Astrocyte of the cerebellum (primary cell): ENCODE results near the gene CFAP299.
"Not testable (repeated sequence)": the region's sequence is repeated elsewhere in the genome, so short reads cannot be mapped to it uniquely, and the experiment has no call there.

Experiments
- DNase-seq: peaks from one replicate; pipeline ENCODE4 v3.0.0-alpha.2; 2011; ENCODE audit warnings: low read depth
- H3K4me3 ChIP-seq: 2 replicates; pipeline ENCODE4 v1.5.1; 2011; ENCODE audit warnings: mild to moderate bottlenecking, low read depth, low read length, moderate library complexity
- CTCF ChIP-seq: IDR thresholded peaks from 2 replicates; pipeline ENCODE4 v1.5.1; 2012; ENCODE audit warnings: low read length, low read depth, moderate library complexity, mild to moderate bottlenecking; ENCODE audit errors: missing control alignments
- in situ Hi-C: cut with HindIII; loops from 2 replicates; pipeline ENCODE4 v1.10.0; 2017; ENCODE audit warnings: low sequenced_read_pairs

Gene CFAP299

GRCh38 chr4:80615099-80615498 lies 279.6 kb downstream of the CFAP299 start:
- in situ Hi-C loops: no loop called here
- no peak overlapping the region for H3K4me3 ChIP-seq
- no peak for DNase-seq
- TF ChIP-seq CTCF: no peak

- in situ Hi-C loops: no loop called here
- H3K4me3 ChIP-seq: no peak overlapping the region
- peak; percentile 28 for TF ChIP-seq CTCF
- DNase-seq: no peak
Observed at GRCh38 chr4:80619070-80619674, 283.6 kb downstream of the CFAP299 start.

- no peak for TF ChIP-seq CTCF
- no peak overlapping the region for H3K4me3 ChIP-seq
- no peak for DNase-seq
- in situ Hi-C loops: no loop called here
Observed at GRCh38 chr4:80631861-80632260, 296.3 kb downstream of the CFAP299 start.

GRCh38 chr4:80637190-80637589 lies 301.7 kb downstream of the CFAP299 start:
- H3K4me3 ChIP-seq: no peak overlapping the region
- in situ Hi-C loops: no loop called here
- no peak for TF ChIP-seq CTCF
- DNase-seq: no peak

- no peak for TF ChIP-seq CTCF
- no peak overlapping the region for H3K4me3 ChIP-seq
- in situ Hi-C loops: no loop called here
- DNase-seq: no peak
Observed at GRCh38 chr4:80646061-80646460, 310.5 kb downstream of the CFAP299 start.

- in situ Hi-C loops: no loop called here
- no peak for TF ChIP-seq CTCF
- no peak overlapping the region for H3K4me3 ChIP-seq
- no peak for DNase-seq
Observed at GRCh38 chr4:80655662-80656061, 320.1 kb downstream of the CFAP299 start.

- in situ Hi-C loops, H3K4me3 ChIP-seq, DNase-seq: not testable (repeated sequence)
Observed at GRCh38 chr4:80670118-80670517, 334.6 kb downstream of the CFAP299 start.
